K562 (cell line): Measurements from ENCODE around the gene TAOK2. TPM values are rescaled to one million over a fixed set of nuclear protein-coding genes. Genes with fewer than 3 reads are reported as not detected.
A peak's percentile ranks its signal among the peaks of the same experiment; 100 is the strongest.
"Not testable (repeated sequence)": the region's sequence is repeated elsewhere in the genome, so short reads cannot be mapped to it uniquely, and the experiment has no call there.

Source experiments
- ATAC-seq: fragments of 200-7000 bp; cut with Tn5 transposase; 3 replicates; pipeline ENCODE4 v1.9.1; 2020; ENCODE audit warnings: moderate library complexity
- BruUV-seq: library from RNA; stranded (reverse); fragments of 400-500 nt; replicated peaks from 2 replicates; lab custom pipeline; 2021; lab: Mats Ljungman, UMichigan
- CTCF ChIA-PET: fragments of 300-600 bp; formaldehyde crosslinking; extraction: SDS; loops from one replicate; lab custom pipeline; 2021; ENCODE audit warnings: low intra/inter-chr PET ratio; lab: Yijun Ruan, JAX
- POLR2A ChIA-PET: fragments of 300-600, 350-650 bp; sonication (Branson Sonifier 250); formaldehyde crosslinking; extraction: SDS; loops from one replicate; lab custom pipeline; 2021; ENCODE audit warnings: antibody characterized with exemption, inconsistent platforms; lab: Yijun Ruan, JAX
- DNase-seq, 4 experiments: peaks; one replicate each; pipeline versions ENCODE4 v3.0.0 to v3.0.0-alpha.2; 2011 to 2018; ENCODE audit warnings: low spot score in 3 of 4, mixed read lengths in 3 of 4; ENCODE audit errors: extremely low read depth in 1 of 4
- FAIRE-seq: peaks from 2 replicates; lab custom pipeline; 2011; peaks lifted over from hg19 to GRCh38; lab: Jason Lieb, UNC
- H2AFZ ChIP-seq: 2 replicates; pipeline ENCODE4 v1.6.0; 2011; ENCODE audit warnings: low read depth, low read length, control low read depth, inconsistent platforms
- H3K27ac ChIP-seq: fragments of 200-600 bp; 3 replicates; pipeline ENCODE4 v1.8.0; 2011; ENCODE audit warnings: low read depth, mild to moderate bottlenecking, control low read depth, inconsistent platforms, low read length, moderate library complexity, mixed read lengths; ENCODE audit errors: extremely low read depth
- H3K27me3 ChIP-seq, 2 experiments: fragments of 300-600 bp in 1 of 2; 2 replicates in 1 of 2; 3 replicates in 1 of 2; pipeline versions ENCODE4 v1.6.0 to v1.8.0; 2011; ENCODE audit warnings: inconsistent platforms in 2 of 2, low read length in 2 of 2, mild to moderate bottlenecking in 1 of 2, mixed read lengths in 1 of 2, moderate library complexity in 1 of 2; ENCODE audit not compliant: control insufficient read depth in 2 of 2, insufficient read depth in 2 of 2
- H3K36me3 ChIP-seq: fragments of 300-600 bp; 3 replicates; pipeline ENCODE4 v1.8.0; 2011; ENCODE audit warnings: mild to moderate bottlenecking, low read length, inconsistent platforms; ENCODE audit not compliant: control insufficient read depth, insufficient read depth
- H3K4me1 ChIP-seq, 2 experiments: fragments of 200-600 bp in 1 of 2; replicated peaks in 1 of 2; 2 replicates in 1 of 2; 3 replicates in 1 of 2; pipeline versions ENCODE4 v1.5.1 to v1.8.0; 2011; ENCODE audit warnings: inconsistent platforms in 2 of 2, low read length in 2 of 2, mild to moderate bottlenecking in 1 of 2, mixed read lengths in 1 of 2, moderate library complexity in 1 of 2; ENCODE audit not compliant: control insufficient read depth in 2 of 2, insufficient read depth in 2 of 2
- H3K4me2 ChIP-seq: 2 replicates; pipeline ENCODE4 v1.6.1; 2011; ENCODE audit warnings: low read length, control low read depth, inconsistent platforms, mixed read lengths; ENCODE audit not compliant: insufficient read depth
- H3K4me3 ChIP-seq: fragments of 200-600 bp; sonication (generic), shearing (Covaris generic); 2 replicates; pipeline ENCODE4 v1.5.1; 2016; ENCODE audit warnings: control low read depth, inconsistent platforms
- H3K79me2 ChIP-seq: fragments of 200-600 bp; 3 replicates; pipeline ENCODE4 v1.8.0; 2011; ENCODE audit warnings: low read length, inconsistent platforms; ENCODE audit not compliant: control insufficient read depth, insufficient read depth
- H3K9ac ChIP-seq, 2 experiments: 2 replicates each; pipeline versions ENCODE4 v1.6.0 to v1.6.1; 2011; ENCODE audit warnings: low read depth in 2 of 2, low read length in 2 of 2, control low read depth in 1 of 2, inconsistent platforms in 1 of 2, mild to moderate bottlenecking in 1 of 2, mixed read lengths in 1 of 2; ENCODE audit not compliant: insufficient read depth in 1 of 2
- H3K9me1 ChIP-seq: one replicate; pipeline ENCODE4 v1.6.0; 2011; ENCODE audit warnings: inconsistent platforms, mild to moderate bottlenecking, low read length, moderate library complexity; ENCODE audit not compliant: control insufficient read depth, insufficient read depth
- H3K9me3 ChIP-seq: replicated peaks from 2 replicates; pipeline ENCODE4 v1.5.1; 2011; ENCODE audit warnings: low read depth, low read length, inconsistent platforms; ENCODE audit not compliant: control insufficient read depth, insufficient read depth
- H4K20me1 ChIP-seq: replicated peaks from 2 replicates; pipeline ENCODE4 v1.6.1; 2011; ENCODE audit warnings: low read length, inconsistent platforms, mixed read lengths; ENCODE audit not compliant: control insufficient read depth, insufficient read depth
- KAT2B ChIP-seq: IDR thresholded peaks from one replicate; pipeline ENCODE4 v1.6.1; 2012; ENCODE audit warnings: low read depth, mild to moderate bottlenecking, control low read depth, inconsistent platforms, low read length, moderate library complexity
- PKNOX1 ChIP-seq: fragments of 450-650 bp; IDR thresholded peaks from 2 replicates; pipeline ENCODE4 v1.6.1; 2016
- TRIM28 ChIP-seq: fragments of 450-650 bp; IDR thresholded peaks from 2 replicates; pipeline ENCODE4 v1.6.1; 2017
- XRCC5 ChIP-seq: fragments of 200-400 bp; formaldehyde crosslinking; IDR thresholded peaks from 2 replicates; pipeline ENCODE4 v1.6.1; 2017; ENCODE audit warnings: low read depth, mild to moderate bottlenecking, low read length
- ZNF121 ChIP-seq: sonication (generic); formaldehyde crosslinking; conservative IDR thresholded peaks from 2 replicates; pipeline ENCODE4 v1.8.0; 2022; ENCODE audit warnings: missing genetic modification reagents
- WGBS: fragments of 100-300 bp; shearing (Covaris generic); methylation state at CpG from one replicate; pipeline ENCODE4 v1.1.6; 2016; ENCODE audit warnings: low coverage, mixed read lengths; ENCODE audit not compliant: insufficient coverage; ENCODE audit errors: missing lambda C conversion rate; 5-methylcytosine and 5-hydroxymethylcytosine counted together
- in situ Hi-C: fragments of 300-500 bp; cut with MboI; formaldehyde crosslinking; loops from 4 replicates; pipeline ENCODE4 v1.15.0; 2018; ENCODE audit warnings: inconsistent platforms, mixed read lengths
- intact Hi-C: fragments of 100-400 bp; cut with micrococcal nuclease; formaldehyde crosslinking; loops from 2 replicates; pipeline ENCODE4 v1.14.2; 2022
- polyA plus RNA-seq, 8 experiments: library from polyadenylated mRNA; depleted of rRNA in 4 of 8; stranded (reverse) in 5 of 8; unstranded in 3 of 8; fragments of >200 nt; fragmentation: Nextera tagmentation in 2 of 8; fragmentation: Illumina TruSeq in 1 of 8; extraction: Ambion mirVana in 2 of 8; extraction: Trizol in 1 of 8; gene quantifications; 2 replicates each; pipeline versions ENCODE4 v1.2.1 to v1.2.3, GENCODE V29; 2011 to 2014; ENCODE audit warnings: inconsistent platforms in 1 of 8, missing spikeins in 1 of 8
- total RNA-seq, 7 experiments: library from RNA; depleted of rRNA in 6 of 7; stranded (reverse); fragments of >200 nt in 6 of 7; fragmentation: Illumina TruSeq in 2 of 7; extraction: Trizol in 2 of 7; gene quantifications; 2 replicates each; pipeline versions ENCODE4 v1.2.1 to v1.2.3, GENCODE V29; 2011 to 2021; ENCODE audit warnings: low replicate concordance in 1 of 7

The TAOK2 gene
- total and polyA plus RNA-seq, 9 of the 15 experiments (the other 6 are each of a cell fraction or from before 2014, with no cell fraction given), result 0.10 to 41.8 (median 13.7) TPM

- no peak for ATAC-seq
- no peak for FAIRE-seq
- Histone ChIP-seq H3K4me1 (peaks cover 0 to 3% of the 10 kb centered on the region in 2 experiments; a peak in 3 of 5 replicates), H3K9ac (no peak overlapping the region), H3K27ac (no peak overlapping the region), H3K79me2 (no peaks in the 10 kb centered on the region), H3K9me1 (no peaks in the 10 kb centered on the region), H3K36me3 (no peaks in the 10 kb centered on the region), H3K4me2 (no peak overlapping the region), H3K27me3 (peaks cover 4 to 23% of the 10 kb centered on the region in 2 experiments; a peak in 4 of 5 replicates), H3K9me3 (no peaks in the 10 kb centered on the region), H4K20me1 (no peaks in the 10 kb centered on the region), H3K4me3 (no peak overlapping the region), H2AFZ (no peak overlapping the region)
- ChIA-PET POLR2A (no interaction called here), CTCF (no interaction called here)
- TF ChIP-seq XRCC5 (no peak), TRIM28 (no peak), PKNOX1 (peak; percentile 42; the same call in 1 of the 2 replicates), KAT2B (no peak)
- 2% methylated on average over 5 of the region's 5 CpGs for WGBS
- DNase-seq, result no peak
- intact Hi-C loops, result no loop called here
- BruUV-seq, result no TSS peak
- in situ Hi-C loops, result no loop called here
Observed at GRCh38 chr16:30040221-30040620, 66.6 kb downstream of the TAOK2 start.

GRCh38 chr16:30040690-30041089 lies 67.0 kb downstream of the TAOK2 start:
- H3K27ac ChIP-seq, H3K36me3 ChIP-seq, H3K79me2 ChIP-seq, H3K9me1 ChIP-seq, ATAC-seq, H2AFZ ChIP-seq, CTCF ChIA-PET, H3K4me3 ChIP-seq, FAIRE-seq, H3K4me2 ChIP-seq, H3K9me3 ChIP-seq, H4K20me1 ChIP-seq, BruUV-seq, in situ Hi-C loops, intact Hi-C loops, H3K9ac ChIP-seq, DNase-seq, H3K4me1 ChIP-seq: not testable (repeated sequence)
- peak; percentile 78 for TF ChIP-seq ZNF121 (CRISPR knock-in tag)
- peaks cover 4 to 19% of the 10 kb centered on the region in 2 experiments; a peak in 4 of 5 replicates for H3K27me3 ChIP-seq
- WGBS, result 5% methylated on average over 5 of the region's 5 CpGs
- POLR2A ChIA-PET, result interaction anchor here (1.1 kb wide), 1 partner anchor 12 kb away, joined by 3 read pairs; a partner anchor contains a TSS
